AG04449 (cell line): ENCODE data around the gene XYLT1.
"Not testable (repeated sequence)": the region's sequence is repeated elsewhere in the genome, so short reads cannot be mapped to it uniquely, and the experiment has no call there.

Experiments
- CTCF ChIA-PET: fragments of 350-600 bp; formaldehyde crosslinking; extraction: SDS; loops from one replicate; lab custom pipeline; 2021; ENCODE audit warnings: antibody characterized with exemption; lab: Yijun Ruan, JAX
- POLR2A ChIA-PET: fragments of 400-600, 350-600 bp; formaldehyde crosslinking; extraction: SDS; loops from one replicate; lab custom pipeline; 2020; ENCODE audit warnings: antibody characterized with exemption, inconsistent platforms; lab: Yijun Ruan, JAX
- DNase-seq: peaks from one replicate; pipeline ENCODE4 v3.0.0-alpha.2; 2010; ENCODE audit warnings: low read depth, low spot score
- H3K4me3 ChIP-seq: 2 replicates; pipeline ENCODE4 v1.5.1; 2011; ENCODE audit warnings: low read depth, mild to moderate bottlenecking, control low read depth, low read length
- TF ChIP-seq, protein P1 (sequence below): IDR thresholded peaks from one replicate; pipeline ENCODE4 v1.5.1; 2011; ENCODE audit warnings: mild to moderate bottlenecking, moderate library complexity, low read length, control low read depth, inconsistent platforms; ENCODE audit not compliant: insufficient read depth; ENCODE audit errors: missing control alignments

Gene XYLT1

DNA sequence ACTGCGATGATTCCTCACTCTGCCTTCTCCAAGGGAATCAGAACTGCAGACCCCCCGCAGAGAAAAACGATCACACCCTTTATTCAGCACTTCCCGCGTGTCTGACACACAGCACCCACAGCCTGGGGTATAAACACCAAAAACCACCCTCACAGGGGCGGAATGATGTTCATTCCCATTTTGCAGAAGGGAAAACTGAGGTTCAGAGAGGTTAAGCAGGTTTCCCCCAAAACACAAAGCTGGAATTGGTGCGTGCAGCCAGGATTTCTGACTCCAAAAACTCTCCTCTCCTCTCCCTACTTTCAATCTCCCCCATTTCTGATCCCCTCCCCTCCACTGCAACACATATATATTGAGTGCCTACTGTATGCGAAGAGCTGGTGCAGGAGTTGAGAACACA is 55.8 kb downstream of the XYLT1 start:
- H3K4me3 ChIP-seq = no peak overlapping the region
- POLR2A ChIA-PET = interaction anchor here (0.7 kb wide), 1 partner anchor 79 kb away, joined by 3 read pairs; no protein-coding TSS in a partner anchor
- TF ChIP-seq, protein P1, sequence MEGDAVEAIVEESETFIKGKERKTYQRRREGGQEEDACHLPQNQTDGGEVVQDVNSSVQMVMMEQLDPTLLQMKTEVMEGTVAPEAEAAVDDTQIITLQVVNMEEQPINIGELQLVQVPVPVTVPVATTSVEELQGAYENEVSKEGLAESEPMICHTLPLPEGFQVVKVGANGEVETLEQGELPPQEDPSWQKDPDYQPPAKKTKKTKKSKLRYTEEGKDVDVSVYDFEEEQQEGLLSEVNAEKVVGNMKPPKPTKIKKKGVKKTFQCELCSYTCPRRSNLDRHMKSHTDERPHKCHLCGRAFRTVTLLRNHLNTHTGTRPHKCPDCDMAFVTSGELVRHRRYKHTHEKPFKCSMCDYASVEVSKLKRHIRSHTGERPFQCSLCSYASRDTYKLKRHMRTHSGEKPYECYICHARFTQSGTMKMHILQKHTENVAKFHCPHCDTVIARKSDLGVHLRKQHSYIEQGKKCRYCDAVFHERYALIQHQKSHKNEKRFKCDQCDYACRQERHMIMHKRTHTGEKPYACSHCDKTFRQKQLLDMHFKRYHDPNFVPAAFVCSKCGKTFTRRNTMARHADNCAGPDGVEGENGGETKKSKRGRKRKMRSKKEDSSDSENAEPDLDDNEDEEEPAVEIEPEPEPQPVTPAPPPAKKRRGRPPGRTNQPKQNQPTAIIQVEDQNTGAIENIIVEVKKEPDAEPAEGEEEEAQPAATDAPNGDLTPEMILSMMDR = no peak
- CTCF ChIA-PET = interaction anchor here (1.4 to 1.5 kb wide), 2 partner anchors 9 to 16 kb away, joined by 6 to 9 read pairs; no protein-coding TSS in a partner anchor
- DNase-seq = no peak

DNA sequence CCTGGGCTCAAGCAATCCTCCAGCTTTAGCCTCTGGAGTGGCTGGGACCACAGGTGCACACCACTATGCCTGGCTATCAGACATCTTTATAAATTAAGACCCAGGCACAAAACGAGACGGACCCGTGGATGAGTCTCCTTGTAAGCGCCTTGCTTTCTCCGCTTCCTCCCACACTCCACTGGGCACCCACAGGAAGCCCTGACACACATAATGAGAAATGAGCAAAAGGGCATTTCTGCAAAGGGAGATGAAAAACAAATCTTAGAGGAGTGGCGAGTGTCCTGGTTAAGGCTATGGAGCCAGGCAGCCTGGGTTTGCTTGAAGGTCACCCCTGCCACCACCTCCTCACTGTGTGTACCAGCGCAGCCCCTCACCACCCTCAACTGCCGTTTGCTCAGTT is 56.3 kb downstream of the XYLT1 start:
- ChIA-PET POLR2A (no interaction called here), CTCF (no interaction called here)
- TF ChIP-seq, protein P1 = no peak

DNA sequence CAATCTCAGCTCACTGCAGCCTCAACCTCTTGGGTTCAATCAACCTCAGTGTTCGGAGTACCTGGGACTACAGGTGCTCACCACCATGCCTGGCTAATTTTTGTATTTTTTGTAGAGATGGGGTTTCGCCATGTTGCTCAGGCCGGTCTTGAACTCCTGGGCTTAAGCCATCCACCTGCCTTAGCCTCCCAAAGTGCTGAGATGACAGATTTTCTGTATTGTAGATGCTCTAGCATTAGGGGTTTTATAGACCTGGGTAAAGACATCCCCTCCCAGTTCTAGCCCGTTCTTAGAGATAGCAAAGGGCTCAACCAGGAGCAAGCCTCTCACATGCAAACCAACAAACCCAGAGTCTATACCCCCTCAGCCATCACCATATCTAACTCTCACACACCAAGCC is 57.3 kb downstream of the XYLT1 start:
- TF ChIP-seq, protein P1 = no peak
- POLR2A ChIA-PET = no interaction called here
- DNase-seq = no peak
- CTCF ChIA-PET = no interaction called here
- H3K4me3 ChIP-seq = no peak overlapping the region

More for the DNA sequence above, 56.3 kb downstream of the XYLT1 start:
- DNase-seq = no peak
- H3K4me3 ChIP-seq = no peak overlapping the region

DNA sequence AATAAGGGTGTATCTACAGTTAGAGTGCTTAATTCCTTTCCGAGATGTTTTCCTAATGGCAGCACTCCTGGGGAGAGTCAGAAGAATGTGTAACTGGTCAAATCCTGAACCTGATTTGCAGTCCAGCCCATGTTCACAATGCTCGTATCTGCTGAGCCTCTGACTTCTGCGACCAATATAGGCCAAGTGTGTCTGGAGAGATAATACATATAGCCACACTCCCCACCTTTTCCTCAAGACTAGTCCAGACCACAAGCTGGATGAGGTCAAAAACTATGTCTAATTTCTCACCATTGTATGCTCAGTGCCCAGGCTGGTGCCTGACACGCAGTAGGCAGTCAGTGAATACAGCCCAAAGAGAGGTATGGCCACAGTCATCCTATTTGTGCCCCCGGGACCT is 58.0 kb downstream of the XYLT1 start:
- TF ChIP-seq, protein P1 = no peak
- ChIA-PET POLR2A (no interaction called here), CTCF (no interaction called here)
- DNase-seq = no peak
- no peak overlapping the region for H3K4me3 ChIP-seq

DNA sequence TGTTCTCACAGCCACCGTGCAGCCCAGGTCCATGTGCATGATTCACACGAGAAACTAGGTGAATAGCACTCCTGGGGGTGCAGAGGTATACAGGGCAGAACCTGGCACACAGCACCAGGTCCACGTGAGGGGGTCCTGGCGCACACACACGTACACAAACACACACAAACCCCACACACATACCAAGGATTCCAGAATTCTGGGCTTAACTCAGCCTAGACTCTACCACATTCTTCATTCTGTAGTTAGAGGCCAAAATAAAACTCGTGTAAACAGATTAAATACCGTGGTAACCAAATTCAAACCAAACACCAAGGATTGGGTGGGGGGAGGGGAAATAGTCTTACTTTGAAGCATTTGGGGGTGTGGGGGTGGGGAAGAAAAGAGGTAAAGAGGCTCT is 58.5 kb downstream of the XYLT1 start:
- no peak overlapping the region for H3K4me3 ChIP-seq
- DNase-seq = no peak
- ChIA-PET CTCF (no interaction called here), POLR2A (no interaction called here)
- TF ChIP-seq, protein P1 = no peak

DNA sequence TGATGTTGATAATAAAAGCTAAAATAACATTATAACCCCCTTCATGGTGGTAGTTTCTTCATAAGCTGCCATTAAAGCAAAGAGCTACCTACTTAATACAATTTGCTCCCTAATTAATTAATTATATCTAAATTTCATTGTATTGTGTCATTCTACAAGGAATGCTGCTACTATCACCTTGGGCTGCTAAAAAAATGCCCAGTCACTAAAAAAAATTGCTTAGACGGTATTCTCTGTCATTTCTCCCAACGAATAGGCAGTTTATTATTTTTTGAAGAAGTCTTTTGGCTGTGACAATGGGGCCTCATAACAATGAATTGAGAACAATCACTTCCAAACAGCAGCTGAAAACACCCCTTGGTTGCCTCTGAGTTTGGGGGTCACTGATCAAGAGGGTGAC is 59.5 kb downstream of the XYLT1 start:
- CTCF ChIA-PET = no interaction called here
- TF ChIP-seq, protein P1 = no peak
- no peak overlapping the region for H3K4me3 ChIP-seq
- POLR2A ChIA-PET = no interaction called here
- no peak for DNase-seq

DNA sequence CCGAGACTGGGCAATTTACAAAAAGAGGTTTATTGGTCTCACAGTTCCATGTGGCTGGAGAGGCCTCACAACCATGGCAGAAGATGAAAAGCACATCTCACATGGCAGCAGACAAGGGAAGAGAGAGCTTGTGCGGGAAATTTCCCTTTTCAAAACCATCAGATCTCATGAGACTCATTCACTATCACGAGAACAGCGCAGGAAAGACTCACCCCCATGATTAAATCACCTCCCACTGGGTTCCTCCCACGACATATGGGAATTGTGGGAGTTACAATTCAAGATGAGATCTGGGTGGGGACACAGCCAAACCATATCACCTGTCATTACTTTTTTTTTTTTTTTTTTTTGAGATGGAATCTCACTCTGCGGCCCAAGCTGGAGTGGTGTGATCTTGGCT is 60.4 kb downstream of the XYLT1 start:
- POLR2A ChIA-PET = interaction anchor here (0.7 kb wide), 1 partner anchor 425 kb away, joined by 3 read pairs; no protein-coding TSS in a partner anchor
- H3K4me3 ChIP-seq, DNase-seq: not testable (repeated sequence)
- CTCF ChIA-PET = interaction anchor here (1.8 kb wide), 1 partner anchor 216 kb away, joined by 4 read pairs; no protein-coding TSS in a partner anchor
